GM12892 (cell line): ENCODE measurements around the gene AGPAT2.

Experiments
- DNase-seq: peaks from one replicate; pipeline ENCODE4 v3.0.0; 2011; ENCODE audit not compliant: insufficient read length
- FAIRE-seq: peaks from 2 replicates; lab custom pipeline; 2011; peaks lifted over from hg19 to GRCh38; lab: Jason Lieb, UNC
- POLR2A ChIP-seq: IDR thresholded peaks from 2 replicates; pipeline ENCODE4 v1.6.1; 2011; ENCODE audit warnings: low read depth, low read length, control low read depth
- POLR2AphosphoS5 ChIP-seq: IDR thresholded peaks from 2 replicates; pipeline ENCODE4 v1.6.1; 2011; ENCODE audit warnings: low read depth, low read length, control low read depth
- TAF1 ChIP-seq: IDR thresholded peaks from 2 replicates; pipeline ENCODE4 v1.6.1; 2011; ENCODE audit warnings: low read depth, mild to moderate bottlenecking, control low read depth, low read length, borderline replicate concordance

AGPAT2 gene

DNA sequence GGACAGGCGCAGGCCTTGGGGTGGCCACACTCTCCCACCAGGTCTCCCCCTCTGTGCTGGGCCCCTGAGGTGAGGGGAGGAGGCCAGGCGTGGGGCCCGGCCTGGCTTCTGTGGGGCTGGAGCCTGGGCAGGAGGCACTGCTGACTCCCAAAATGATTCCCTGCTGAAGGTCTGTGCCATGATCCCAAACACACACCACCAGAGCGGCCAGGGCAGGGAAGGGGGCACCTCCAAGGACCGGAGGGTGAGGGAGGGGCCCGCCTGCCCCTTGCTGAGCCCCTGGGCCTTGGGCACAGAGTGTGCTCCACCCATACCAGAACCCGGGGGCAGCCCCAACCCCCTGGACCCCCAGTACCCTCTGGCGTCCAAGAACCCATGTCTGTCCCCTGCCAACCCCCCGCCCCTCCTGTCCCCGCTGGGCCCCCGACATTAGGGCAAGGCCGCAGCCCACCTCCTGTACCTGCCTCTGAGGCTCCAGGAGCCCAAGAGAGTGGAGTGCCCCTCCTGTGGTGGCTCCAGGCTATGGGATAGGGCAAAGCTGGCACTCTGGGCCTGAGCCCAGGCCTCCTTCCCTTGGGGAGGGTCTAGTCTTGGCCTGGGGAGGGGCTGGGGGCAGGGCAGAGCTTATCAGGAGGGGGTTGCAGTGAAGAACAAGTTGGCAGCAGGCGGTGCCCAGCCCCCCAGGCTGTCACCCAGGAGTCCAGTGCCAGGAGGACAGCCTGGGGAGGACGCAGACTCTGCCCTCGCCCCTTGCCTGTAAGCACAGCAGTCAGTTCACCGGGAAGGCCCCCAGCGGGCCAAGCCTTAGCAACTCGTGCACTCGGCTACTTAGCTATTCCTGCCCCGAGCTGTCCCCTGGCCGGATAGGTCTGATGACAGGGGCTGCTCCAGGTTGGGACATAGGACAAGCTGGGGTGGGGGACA, 27.1 kb downstream of the AGPAT2 start:
- TF ChIP-seq POLR2AphosphoS5 (no peak), TAF1 (no peak), POLR2A (no peak)
- DNase-seq = no peak
- FAIRE-seq = no peak

GRCh38 chr9:136658849-136659535, 28.3 kb downstream of the AGPAT2 start:
- DNase-seq (no peak), FAIRE-seq (no peak)
- TF ChIP-seq TAF1 = no peak
- no peak for TF ChIP-seq POLR2AphosphoS5
- no peak for TF ChIP-seq POLR2A

DNA sequence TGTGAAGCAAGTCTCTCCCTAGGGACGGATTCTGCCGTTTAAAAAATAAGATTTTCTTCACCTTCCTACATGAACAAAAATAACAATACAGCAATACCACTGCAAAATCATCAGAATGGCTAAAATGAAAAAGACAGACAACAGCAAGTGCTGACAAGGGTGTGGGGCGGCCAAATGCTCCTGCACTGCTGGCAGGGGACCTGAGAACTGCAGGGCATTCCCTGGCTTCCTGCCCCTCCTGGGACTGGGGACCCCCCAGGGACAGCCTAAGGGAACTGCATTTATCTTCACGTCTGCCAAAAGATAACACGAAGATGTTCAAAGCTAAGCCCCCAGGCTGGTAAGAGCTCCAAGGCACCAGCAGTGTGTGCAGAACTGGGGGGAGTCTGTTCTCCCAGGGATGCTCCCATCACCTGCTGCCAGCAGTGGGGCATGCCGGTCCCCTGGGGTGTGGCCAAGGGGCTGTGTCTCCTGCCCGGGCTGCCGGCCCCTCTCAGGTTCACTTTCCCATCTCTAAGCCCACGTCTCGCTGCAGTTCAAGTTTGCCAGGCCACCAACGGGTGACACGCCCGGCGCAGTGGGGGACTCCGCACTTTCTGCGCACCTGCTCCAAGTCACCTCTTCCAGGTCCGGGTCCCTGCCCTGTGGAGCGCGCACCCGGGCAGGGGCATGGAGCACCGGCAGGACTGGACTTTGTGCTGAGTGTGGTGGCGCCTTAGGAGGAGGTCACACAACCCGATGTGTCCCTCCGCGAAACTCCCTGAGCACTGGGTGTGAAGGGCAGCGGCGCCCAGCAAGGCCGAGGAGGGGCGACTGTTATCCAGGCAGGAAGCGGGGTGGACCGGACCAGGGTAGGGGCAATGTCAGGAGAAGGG, 29.0 kb downstream of the AGPAT2 start:
- DNase-seq (no peak), FAIRE-seq (no peak)
- TF ChIP-seq POLR2A (no peak), TAF1 (no peak), POLR2AphosphoS5 (no peak)

- DNase-seq (no peak), FAIRE-seq (no peak)
- TF ChIP-seq POLR2AphosphoS5 (no peak), POLR2A (no peak), TAF1 (no peak)
Observed at GRCh38 chr9:136656795-136657611, 30.3 kb downstream of the AGPAT2 start.

DNA sequence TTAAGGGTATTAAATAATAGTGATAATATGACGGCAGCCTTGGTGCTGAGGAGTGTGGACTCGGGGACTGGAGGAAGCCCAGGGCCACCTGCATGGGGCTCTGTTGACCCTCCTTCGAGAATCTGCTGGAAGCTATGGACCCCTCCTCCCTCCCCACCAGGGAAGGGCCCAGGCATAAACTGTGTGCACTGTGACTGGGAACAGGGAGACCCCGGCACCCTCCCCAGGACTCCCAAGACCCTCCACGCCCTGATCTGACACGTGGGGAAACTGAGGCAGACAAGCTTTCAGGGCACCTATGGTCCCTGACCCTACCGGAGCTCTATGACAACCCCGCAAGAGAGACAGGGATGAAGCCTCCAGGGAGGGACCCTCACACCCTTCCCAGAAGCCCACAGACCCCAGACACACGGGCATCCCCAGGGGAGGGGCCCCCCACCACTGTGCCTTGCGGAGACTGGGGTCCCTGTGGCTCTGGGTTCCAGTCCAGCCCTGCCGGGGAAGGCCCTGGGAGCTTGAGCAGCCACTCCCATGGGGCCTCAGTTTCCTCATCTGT, 31.0 kb downstream of the AGPAT2 start:
- DNase-seq = no peak
- no peak for TF ChIP-seq POLR2AphosphoS5
- no peak for TF ChIP-seq TAF1
- no peak for TF ChIP-seq POLR2A
- FAIRE-seq = no peak

- DNase-seq (no peak), FAIRE-seq (no peak)
- TF ChIP-seq TAF1 (no peak), POLR2AphosphoS5 (no peak), POLR2A (no peak)
Observed at GRCh38 chr9:136655536-136656182, 31.6 kb downstream of the AGPAT2 start.

GRCh38 chr9:136654820-136655535, 32.3 kb downstream of the AGPAT2 start:
- no peak for TF ChIP-seq TAF1
- TF ChIP-seq POLR2AphosphoS5 = no peak
- no peak for TF ChIP-seq POLR2A
- FAIRE-seq (no peak), DNase-seq (no peak)

GRCh38 chr9:136653323-136654079, 33.8 kb downstream of the AGPAT2 start:
- DNase-seq (no peak), FAIRE-seq (no peak)
- TF ChIP-seq POLR2AphosphoS5 (no peak), TAF1 (no peak), POLR2A (no peak)
